Epithelial cell of esophagus (primary cell): ENCODE results near the gene FGD3.

ENCODE experiments used
- DNase-seq: peaks from one replicate; pipeline ENCODE4 v3.0.0; 2010; ENCODE audit warnings: low read depth
- H3K4me3 ChIP-seq: 2 replicates; pipeline ENCODE4 v1.5.1; 2011; ENCODE audit warnings: mild to moderate bottlenecking, low read length, control low read depth
- TF ChIP-seq, protein P1 (sequence below): IDR thresholded peaks from 2 replicates; pipeline ENCODE4 v1.5.1; 2011; ENCODE audit warnings: low read depth, mild to moderate bottlenecking, low read length, control low read depth, inconsistent platforms; ENCODE audit not compliant: insufficient read depth; ENCODE audit errors: missing control alignments

The FGD3 gene

DNA sequence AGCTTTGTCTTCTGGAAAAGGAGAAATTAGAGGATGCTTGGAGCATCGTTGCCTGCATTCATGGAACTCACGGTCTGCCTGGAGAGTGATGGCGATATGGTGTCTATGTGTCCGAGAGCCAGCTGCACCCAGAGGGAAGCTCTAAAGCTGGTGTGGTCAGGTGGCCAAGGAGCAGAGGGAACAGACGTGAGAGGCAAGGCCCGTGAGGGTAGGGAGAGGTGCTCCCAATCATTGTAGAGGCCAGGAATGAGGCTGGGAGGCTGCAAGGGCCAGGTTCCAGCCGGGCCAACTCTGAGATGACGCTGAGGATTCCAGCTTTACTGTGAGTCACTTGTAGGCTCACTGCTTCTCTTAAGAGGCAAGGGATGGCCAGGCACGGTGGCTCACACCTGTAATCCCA lies 7.6 kb downstream of the FGD3 start:
- TF ChIP-seq, protein P1, sequence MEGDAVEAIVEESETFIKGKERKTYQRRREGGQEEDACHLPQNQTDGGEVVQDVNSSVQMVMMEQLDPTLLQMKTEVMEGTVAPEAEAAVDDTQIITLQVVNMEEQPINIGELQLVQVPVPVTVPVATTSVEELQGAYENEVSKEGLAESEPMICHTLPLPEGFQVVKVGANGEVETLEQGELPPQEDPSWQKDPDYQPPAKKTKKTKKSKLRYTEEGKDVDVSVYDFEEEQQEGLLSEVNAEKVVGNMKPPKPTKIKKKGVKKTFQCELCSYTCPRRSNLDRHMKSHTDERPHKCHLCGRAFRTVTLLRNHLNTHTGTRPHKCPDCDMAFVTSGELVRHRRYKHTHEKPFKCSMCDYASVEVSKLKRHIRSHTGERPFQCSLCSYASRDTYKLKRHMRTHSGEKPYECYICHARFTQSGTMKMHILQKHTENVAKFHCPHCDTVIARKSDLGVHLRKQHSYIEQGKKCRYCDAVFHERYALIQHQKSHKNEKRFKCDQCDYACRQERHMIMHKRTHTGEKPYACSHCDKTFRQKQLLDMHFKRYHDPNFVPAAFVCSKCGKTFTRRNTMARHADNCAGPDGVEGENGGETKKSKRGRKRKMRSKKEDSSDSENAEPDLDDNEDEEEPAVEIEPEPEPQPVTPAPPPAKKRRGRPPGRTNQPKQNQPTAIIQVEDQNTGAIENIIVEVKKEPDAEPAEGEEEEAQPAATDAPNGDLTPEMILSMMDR: no peak
- no peak for DNase-seq
- no peak overlapping the region for H3K4me3 ChIP-seq

DNA sequence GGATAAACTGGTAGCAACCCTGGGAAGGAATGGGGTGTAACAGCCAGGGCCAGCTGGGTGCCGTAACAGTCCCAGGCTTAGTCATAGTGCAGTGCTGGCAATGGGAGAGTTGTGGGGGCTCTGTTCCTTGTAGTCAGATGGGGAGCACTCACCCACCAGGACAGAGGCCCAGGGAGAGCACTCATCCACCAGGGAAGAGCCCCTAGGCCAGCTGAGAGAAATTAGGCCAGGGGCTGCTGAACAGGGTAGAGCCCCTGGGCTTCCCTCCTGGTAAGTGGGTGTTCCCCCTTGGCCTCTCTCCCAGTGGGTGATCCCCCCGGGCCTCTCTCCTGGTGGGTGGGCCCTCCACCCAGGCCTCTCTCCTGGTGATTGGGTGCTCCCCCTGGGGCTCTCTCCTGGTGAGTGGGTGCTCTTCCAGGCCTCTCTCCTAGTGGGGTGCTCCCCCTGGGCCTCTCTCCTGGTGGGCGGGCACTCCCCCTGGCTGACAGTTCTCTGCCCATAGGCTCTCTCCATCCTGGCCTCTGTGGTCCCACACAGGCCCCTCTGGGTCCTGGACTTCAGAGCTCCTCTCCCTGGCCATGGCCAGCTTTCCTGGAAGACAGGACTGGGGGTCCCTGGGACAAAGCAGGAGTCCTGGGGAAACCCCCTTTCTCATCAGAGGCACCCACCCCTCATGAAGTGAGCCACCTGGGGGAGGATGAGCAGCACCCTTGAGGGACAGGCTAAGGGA lies 13.4 kb downstream of the FGD3 start:
- H3K4me3 ChIP-seq: no peak overlapping the region
- TF ChIP-seq, protein P1: no peak
- DNase-seq: no peak

DNA sequence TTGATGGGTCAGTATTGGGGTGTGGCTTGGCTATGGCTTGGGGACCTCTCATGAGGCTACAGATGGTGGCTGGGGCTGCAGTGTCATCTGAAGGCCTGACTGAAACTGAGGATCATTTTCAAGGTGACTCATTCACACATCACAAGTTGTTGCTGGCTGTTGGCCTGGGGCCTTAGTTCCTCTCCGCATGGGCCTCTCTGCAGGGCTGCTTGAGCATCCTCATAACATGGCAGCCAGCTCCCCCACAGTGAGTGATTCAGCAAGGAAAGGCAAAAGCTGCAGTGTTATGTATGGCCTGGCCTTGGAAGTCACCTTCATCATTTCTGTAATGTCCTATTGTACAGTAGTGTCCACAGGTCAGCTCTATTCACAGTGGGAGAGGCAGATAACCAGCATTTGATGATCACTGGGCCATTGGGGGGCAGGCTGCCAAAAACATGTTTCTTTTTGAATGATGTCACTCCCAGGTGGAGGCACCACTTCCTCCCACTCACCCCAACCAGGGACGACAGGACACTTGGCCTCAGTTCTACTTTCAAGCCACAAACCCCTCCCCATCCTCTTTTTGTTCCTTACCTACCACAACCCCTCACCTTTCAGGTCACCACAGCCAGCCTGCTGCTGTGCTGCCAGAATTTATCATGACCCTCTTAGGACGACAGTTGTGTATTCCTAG lies 14.4 kb downstream of the FGD3 start:
- DNase-seq: no peak
- TF ChIP-seq, protein P1: no peak
- no peak overlapping the region for H3K4me3 ChIP-seq

DNA sequence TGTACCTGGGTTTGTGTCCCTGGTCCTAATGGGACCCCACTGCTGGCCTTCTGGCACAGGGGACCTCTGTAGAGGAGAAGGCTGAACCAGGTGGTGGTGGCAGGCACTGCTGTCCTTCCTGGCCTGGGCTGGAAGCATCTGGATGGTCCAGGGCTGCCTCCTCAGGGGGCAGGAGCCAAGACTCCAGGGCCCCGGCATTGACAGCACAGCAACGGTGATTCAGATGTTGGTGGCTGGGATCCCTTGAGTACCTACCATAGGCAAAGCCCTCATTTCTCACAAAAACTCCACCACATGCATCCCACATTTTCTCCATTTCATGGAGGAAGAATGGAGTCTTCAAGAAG lies 15.0 kb downstream of the FGD3 start:
- TF ChIP-seq, protein P1: no peak
- no peak for DNase-seq
- H3K4me3 ChIP-seq: no peak overlapping the region

DNA sequence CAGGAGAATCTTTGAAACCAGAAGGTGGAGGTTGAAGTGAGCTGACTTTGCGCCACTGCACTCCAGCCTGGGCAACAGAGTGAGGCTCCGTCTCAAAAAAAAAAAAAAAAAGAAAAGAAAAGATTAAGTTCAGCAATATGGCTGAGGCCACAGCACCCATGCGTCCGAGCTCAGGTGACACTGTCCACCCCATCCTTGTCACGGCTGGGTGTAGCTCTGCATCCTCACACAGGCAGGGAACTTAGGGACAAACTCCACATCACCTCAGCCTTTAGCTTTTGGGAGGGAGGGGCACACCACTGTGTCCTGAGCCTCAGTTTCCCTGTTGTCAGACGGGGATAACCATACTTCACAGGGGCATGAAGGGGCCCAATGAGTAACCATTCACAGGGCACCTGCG lies 15.5 kb downstream of the FGD3 start:
- TF ChIP-seq, protein P1: no peak
- no peak for DNase-seq
- H3K4me3 ChIP-seq: no peak overlapping the region

DNA sequence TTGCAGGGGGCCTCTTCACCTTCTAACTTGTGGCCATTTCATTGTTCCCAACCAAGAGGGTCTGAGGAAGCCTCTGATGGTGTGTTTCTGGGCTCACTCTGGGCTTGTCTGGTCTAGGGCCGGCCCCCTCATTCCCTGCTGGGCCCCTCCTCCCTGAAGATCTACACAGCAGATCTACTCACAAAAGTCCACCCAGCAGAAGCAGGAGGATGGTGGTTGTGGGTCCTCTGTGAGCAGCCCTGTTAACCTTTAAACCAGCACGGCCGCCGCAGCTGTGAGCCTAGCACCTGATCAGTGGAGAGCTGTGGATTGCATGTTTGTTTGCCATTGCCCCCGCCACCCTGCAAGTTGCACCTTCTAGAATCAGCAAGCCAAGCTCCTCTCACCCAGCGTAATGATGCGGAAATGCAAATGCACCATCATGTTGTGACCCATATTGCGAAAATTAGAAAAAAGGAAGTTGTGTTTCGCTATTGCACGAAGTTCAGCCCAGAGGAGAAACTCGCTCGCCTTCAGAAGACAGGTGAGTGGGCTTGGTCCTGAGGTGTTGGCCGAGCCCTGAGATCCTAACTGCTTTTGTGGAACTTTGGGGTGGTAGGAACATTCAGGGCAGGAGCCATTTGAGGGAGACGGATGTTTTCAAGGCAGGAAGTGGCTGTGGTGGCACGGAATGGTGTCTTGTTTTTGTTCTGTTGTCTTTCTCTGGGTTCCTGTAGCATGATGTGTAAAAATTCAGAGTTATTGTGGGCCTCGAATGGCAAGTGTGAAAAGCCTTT lies 16.7 kb downstream of the FGD3 start:
- no peak overlapping the region for H3K4me3 ChIP-seq
- TF ChIP-seq, protein P1: no peak
- DNase-seq: no peak
